Astrocyte (in vitro differentiated cells and primary cell): ENCODE data around the gene SCYGR7.

Experiments
- CTCF ChIP-seq: IDR thresholded peaks from 2 replicates; pipeline ENCODE4 v1.5.1; 2011; ENCODE audit warnings: low read depth, mild to moderate bottlenecking, inconsistent platforms, low read length, moderate library complexity; ENCODE audit not compliant: insufficient read depth
- EZH2 ChIP-seq: IDR thresholded peaks from 2 replicates; pipeline ENCODE4 v1.6.1; 2012; ENCODE audit warnings: mild to moderate bottlenecking, low read length, inconsistent platforms; ENCODE audit not compliant: insufficient read depth

GRCh38 chr2:227703961-227704360 lies 24.2 kb upstream of the SCYGR7 start:
- TF ChIP-seq CTCF = no peak
- TF ChIP-seq EZH2 = no peak
